Effector memory CD8-positive, alpha-beta T cell (primary cell): ENCODE results near the gene SAXO2.
"Not testable (repeated sequence)": the region's sequence is repeated elsewhere in the genome, so short reads cannot be mapped to it uniquely, and the experiment has no call there.

Experiments
- ATAC-seq: fragments of 150-1000 bp; cut with Tn5 transposase; replicated peaks from 2 replicates; pipeline ENCODE4 v1.10.0; 2021; ENCODE audit warnings: mild to moderate bottlenecking, moderate library complexity
- DNase-seq, 3 experiments: peaks; one replicate each; pipeline ENCODE4 v3.0.0; 2021
- H3K27ac Mint-ChIP-seq, 2 donors: one replicate each; pipeline ENCODE4 v1.8.0; 2022; ENCODE audit warnings: mild to moderate bottlenecking in 2 of 2, mixed read lengths in 2 of 2, moderate library complexity in 2 of 2
- H3K27me3 Mint-ChIP-seq, 2 donors: one replicate each; pipeline ENCODE4 v1.8.0; 2022; ENCODE audit warnings: mixed read lengths in 2 of 2
- H3K36me3 Mint-ChIP-seq: one replicate; pipeline ENCODE4 v1.8.0; 2022; ENCODE audit warnings: mild to moderate bottlenecking, moderate library complexity, mixed read lengths; ENCODE audit not compliant: insufficient read depth
- H3K4me1 Mint-ChIP-seq, 2 donors: one replicate each; pipeline ENCODE4 v1.8.0; 2022; ENCODE audit warnings: low read depth in 2 of 2, mixed read lengths in 2 of 2
- H3K4me3 Mint-ChIP-seq, 2 donors: one replicate each; pipeline ENCODE4 v1.8.0; 2022; ENCODE audit warnings: mild to moderate bottlenecking in 2 of 2, mixed read lengths in 2 of 2, moderate library complexity in 2 of 2
- H3K9me3 Mint-ChIP-seq, 2 donors: one replicate each; pipeline ENCODE4 v1.8.0; 2022; ENCODE audit warnings: mixed read lengths in 2 of 2
- total RNA-seq, 9 experiments: gene quantifications; one replicate each; lab custom pipeline; 2026; lab: John Stamatoyannopoulos, UW

The SAXO2 gene
- total RNA-seq = 0 to 6.7 (median 0.40) reads per million in 9 experiments

GRCh38 chr15:82262422-82263026 is at the start of gene SAXO2, which contains the start of gene EFL1:
TSS of gene SAXO2 (plus strand) at chr15:82262818. CDS start at chr15:82262880, 62 bp downstream.
TSS of gene EFL1 (minus strand) at chr15:82262734. CDS start at chr15:82261778, 956 bp downstream.
- H3K4me3 Mint-ChIP-seq = peak within 1 kb of the TSS; percentile 92 to 95
- peak within 1 kb of the TSS; percentile 93 to 97 for H3K27ac Mint-ChIP-seq
- peaks cover 16% of the 10 kb centered on the region for H3K36me3 Mint-ChIP-seq
- H3K4me1 Mint-ChIP-seq = peaks cover 20 to 26% of the 10 kb centered on the region in 2 donors
- H3K27me3 Mint-ChIP-seq = no peaks in the 10 kb centered on the region
- no peaks in the 10 kb centered on the region for H3K9me3 Mint-ChIP-seq
- DNase-seq = peak; percentile 88 to 89 (median 88)
- peak; percentile 95 for ATAC-seq

- H3K36me3 Mint-ChIP-seq = peaks cover 41% of the 10 kb centered on the region
- not testable (repeated sequence) for H3K27ac Mint-ChIP-seq
Observed at GRCh38 chr15:82216092-82216491, 46.5 kb upstream of the SAXO2 start.

GRCh38 chr15:82221535-82221934 is 41.1 kb upstream of the SAXO2 start:
- not testable (repeated sequence) for ATAC-seq, H3K27me3 Mint-ChIP-seq, H3K4me3 Mint-ChIP-seq, H3K4me1 Mint-ChIP-seq, H3K9me3 Mint-ChIP-seq
- DNase-seq = peak in 1 of 3 experiments; percentile 1
- Mint-ChIP-seq H3K36me3 (peaks cover 34% of the 10 kb centered on the region), H3K27ac (peak overlapping the region in 1 of 2 donors; percentile 12)

More at GRCh38 chr15:82216092-82216491, 46.5 kb upstream of the SAXO2 start:
- not testable (repeated sequence) for H3K4me3 Mint-ChIP-seq, ATAC-seq, DNase-seq, H3K9me3 Mint-ChIP-seq, H3K27me3 Mint-ChIP-seq, H3K4me1 Mint-ChIP-seq

GRCh38 chr15:82228750-82229149 is 33.9 kb upstream of the SAXO2 start:
- H3K27ac Mint-ChIP-seq = no peak overlapping the region
- H3K4me3 Mint-ChIP-seq = no peak overlapping the region

GRCh38 chr15:82231233-82231632 is 31.4 kb upstream of the SAXO2 start:
- Mint-ChIP-seq H3K27me3 (no peaks in the 10 kb centered on the region), H3K9me3 (no peaks in the 10 kb centered on the region), H3K4me3 (no peak overlapping the region), H3K36me3 (peaks cover 16% of the 10 kb centered on the region), H3K27ac (no peak overlapping the region), H3K4me1 (peaks cover 2 to 9% of the 10 kb centered on the region in 2 donors)
- DNase-seq (no peak), ATAC-seq (no peak)

More at GRCh38 chr15:82228750-82229149, 33.9 kb upstream of the SAXO2 start:
- no peak for ATAC-seq
- H3K36me3 Mint-ChIP-seq = peaks cover 21% of the 10 kb centered on the region
- H3K27me3 Mint-ChIP-seq = no peaks in the 10 kb centered on the region
- no peak for DNase-seq
- no peaks in the 10 kb centered on the region for H3K9me3 Mint-ChIP-seq
- H3K4me1 Mint-ChIP-seq = peaks cover 2 to 9% of the 10 kb centered on the region in 2 donors

GRCh38 chr15:82231842-82232241 is 30.8 kb upstream of the SAXO2 start:
- Mint-ChIP-seq H3K4me3 (no peak overlapping the region), H3K9me3 (no peaks in the 10 kb centered on the region), H3K27ac (peak overlapping the region; percentile 20 to 22), H3K4me1 (peaks cover 2 to 9% of the 10 kb centered on the region in 2 donors), H3K36me3 (peaks cover 22% of the 10 kb centered on the region), H3K27me3 (no peaks in the 10 kb centered on the region)
- DNase-seq (no peak), ATAC-seq (no peak)

GRCh38 chr15:82237944-82238534 is 24.6 kb upstream of the SAXO2 start:
- H3K27me3 Mint-ChIP-seq, ATAC-seq, H3K4me1 Mint-ChIP-seq, H3K27ac Mint-ChIP-seq, H3K9me3 Mint-ChIP-seq, H3K4me3 Mint-ChIP-seq, DNase-seq: not testable (repeated sequence)
- H3K36me3 Mint-ChIP-seq = peaks cover 22% of the 10 kb centered on the region

- no peak for ATAC-seq
- DNase-seq = no peak
- H3K4me1 Mint-ChIP-seq = no peaks in the 10 kb centered on the region
- H3K9me3 Mint-ChIP-seq = no peaks in the 10 kb centered on the region
- no peak overlapping the region for H3K4me3 Mint-ChIP-seq
- H3K36me3 Mint-ChIP-seq = peaks cover 22% of the 10 kb centered on the region
- no peaks in the 10 kb centered on the region for H3K27me3 Mint-ChIP-seq
- H3K27ac Mint-ChIP-seq = no peak overlapping the region
Observed at GRCh38 chr15:82239685-82240391, 22.8 kb upstream of the SAXO2 start.

GRCh38 chr15:82241836-82242499 is 20.6 kb upstream of the SAXO2 start:
- peaks cover 15% of the 10 kb centered on the region for H3K36me3 Mint-ChIP-seq
- ATAC-seq, H3K4me1 Mint-ChIP-seq, H3K9me3 Mint-ChIP-seq, DNase-seq, H3K27me3 Mint-ChIP-seq, H3K4me3 Mint-ChIP-seq, H3K27ac Mint-ChIP-seq: not testable (repeated sequence)

GRCh38 chr15:82243644-82244043 is 19.0 kb upstream of the SAXO2 start:
- not testable (repeated sequence) for H3K27me3 Mint-ChIP-seq, ATAC-seq, H3K27ac Mint-ChIP-seq, H3K4me3 Mint-ChIP-seq, H3K9me3 Mint-ChIP-seq, DNase-seq, H3K4me1 Mint-ChIP-seq
- H3K36me3 Mint-ChIP-seq = peaks cover 15% of the 10 kb centered on the region

GRCh38 chr15:82245956-82246355 is 16.7 kb upstream of the SAXO2 start:
- H3K4me3 Mint-ChIP-seq, H3K36me3 Mint-ChIP-seq, DNase-seq, H3K4me1 Mint-ChIP-seq, H3K27me3 Mint-ChIP-seq, ATAC-seq, H3K9me3 Mint-ChIP-seq: not testable (repeated sequence)
- peak overlapping the region in 1 of 2 donors; percentile 47 for H3K27ac Mint-ChIP-seq

GRCh38 chr15:82248261-82248660 is 14.4 kb upstream of the SAXO2 start:
- H3K9me3 Mint-ChIP-seq = not testable (repeated sequence)
- H3K36me3 Mint-ChIP-seq = peaks cover 12% of the 10 kb centered on the region

More at GRCh38 chr15:82248261-82248660, 14.4 kb upstream of the SAXO2 start:
- not testable (repeated sequence) for DNase-seq, H3K4me3 Mint-ChIP-seq, H3K27ac Mint-ChIP-seq, H3K27me3 Mint-ChIP-seq, ATAC-seq, H3K4me1 Mint-ChIP-seq
